ENCODE data around the gene GOLPH3. TPM values are rescaled to one million over a fixed set of nuclear protein-coding genes. Genes with fewer than 3 reads are reported as not detected.

GOLPH3 gene
- total RNA-seq, 1 donor from 2014 or later: 80.5 TPM

DNA sequence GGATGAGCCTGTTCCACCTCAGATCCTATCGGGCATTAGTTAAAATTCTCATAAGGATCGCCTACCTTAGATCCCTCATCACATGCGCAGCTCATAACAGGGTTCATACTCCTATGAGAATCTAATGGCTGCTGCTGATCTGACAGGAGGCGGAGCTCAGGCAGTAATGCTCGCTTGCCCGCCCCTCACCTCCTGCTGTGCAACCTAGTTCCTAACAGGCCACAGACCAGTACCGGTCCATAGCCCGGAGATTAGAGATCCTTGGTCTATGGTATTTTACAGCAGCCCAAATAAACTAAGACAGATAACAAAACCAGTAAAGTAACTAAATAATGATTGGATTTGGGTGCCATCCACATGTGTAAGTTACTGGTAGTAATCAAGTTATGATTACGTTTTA, 17.5 kb downstream of the GOLPH3 start:
- no peak overlapping the region for H3K27ac Mint-ChIP-seq
- peaks cover 100% of the 10 kb centered on the region for H3K79me2 ChIP-seq (ENCODE audit: low read depth)
- no peak overlapping the region for H3K4me3 ChIP-seq
- H3K4me3 Mint-ChIP-seq: no peak overlapping the region
- H3K36me3 Mint-ChIP-seq: peaks cover 36% of the 10 kb centered on the region
- peaks cover 23% of the 10 kb centered on the region for H3K9me3 Mint-ChIP-seq
- no peaks in the 10 kb centered on the region for H3K4me1 Mint-ChIP-seq
- TF ChIP-seq, protein P1, sequence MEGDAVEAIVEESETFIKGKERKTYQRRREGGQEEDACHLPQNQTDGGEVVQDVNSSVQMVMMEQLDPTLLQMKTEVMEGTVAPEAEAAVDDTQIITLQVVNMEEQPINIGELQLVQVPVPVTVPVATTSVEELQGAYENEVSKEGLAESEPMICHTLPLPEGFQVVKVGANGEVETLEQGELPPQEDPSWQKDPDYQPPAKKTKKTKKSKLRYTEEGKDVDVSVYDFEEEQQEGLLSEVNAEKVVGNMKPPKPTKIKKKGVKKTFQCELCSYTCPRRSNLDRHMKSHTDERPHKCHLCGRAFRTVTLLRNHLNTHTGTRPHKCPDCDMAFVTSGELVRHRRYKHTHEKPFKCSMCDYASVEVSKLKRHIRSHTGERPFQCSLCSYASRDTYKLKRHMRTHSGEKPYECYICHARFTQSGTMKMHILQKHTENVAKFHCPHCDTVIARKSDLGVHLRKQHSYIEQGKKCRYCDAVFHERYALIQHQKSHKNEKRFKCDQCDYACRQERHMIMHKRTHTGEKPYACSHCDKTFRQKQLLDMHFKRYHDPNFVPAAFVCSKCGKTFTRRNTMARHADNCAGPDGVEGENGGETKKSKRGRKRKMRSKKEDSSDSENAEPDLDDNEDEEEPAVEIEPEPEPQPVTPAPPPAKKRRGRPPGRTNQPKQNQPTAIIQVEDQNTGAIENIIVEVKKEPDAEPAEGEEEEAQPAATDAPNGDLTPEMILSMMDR (IDR thresholded peaks at IDR 0.05): no peak
- no peak for TF ChIP-seq EZH2 (IDR thresholded peaks at IDR 0.05)
- TF ChIP-seq EZH2phosphoT487 (IDR thresholded peaks at IDR 0.05): no peak
- H3K4me1 ChIP-seq: peaks cover 24% of the 10 kb centered on the region
- H3K9me3 ChIP-seq (ENCODE audit: low read depth): no peaks in the 10 kb centered on the region
- H3K9ac ChIP-seq: no peak overlapping the region
- H3K36me3 ChIP-seq: peaks cover 5% of the 10 kb centered on the region
- H4K20me1 ChIP-seq (ENCODE audit: low read depth): peaks cover 84% of the 10 kb centered on the region
- peak overlapping the region; percentile 6 for H3K4me2 ChIP-seq
- no peaks in the 10 kb centered on the region for H3K27me3 ChIP-seq
- DNase-seq (ENCODE audit: low spot score): peak; percentile 25
- H3K27me3 Mint-ChIP-seq (ENCODE audit: insufficient read depth, low read depth): peaks cover 2% of the 10 kb centered on the region
- H2AFZ ChIP-seq (replicated peaks): no peak overlapping the region
- H3F3A ChIP-seq (ENCODE audit: low read depth): peaks cover 14% of the 10 kb centered on the region
- no peak overlapping the region for H3K27ac ChIP-seq

GRCh38 chr5:32155211-32155610, 18.9 kb downstream of the GOLPH3 start:
- Histone ChIP-seq H3K9me3 (ENCODE audit: low read depth) (no peaks in the 10 kb centered on the region), H3K27ac (no peak overlapping the region), H3K4me2 (no peak overlapping the region), H3F3A (ENCODE audit: low read depth) (peaks cover 14% of the 10 kb centered on the region), H3K27me3 (no peaks in the 10 kb centered on the region), H3K9ac (no peak overlapping the region), H3K79me2 (ENCODE audit: low read depth) (peaks cover 100% of the 10 kb centered on the region), H3K36me3 (peaks cover 5% of the 10 kb centered on the region), H2AFZ (replicated peaks) (no peak overlapping the region), H4K20me1 (ENCODE audit: low read depth) (peaks cover 90% of the 10 kb centered on the region), H3K4me3 (no peak overlapping the region), H3K4me1 (peaks cover 24% of the 10 kb centered on the region)
- no peak for DNase-seq (ENCODE audit: low spot score)
- Mint-ChIP-seq H3K9me3 (peaks cover 25% of the 10 kb centered on the region), H3K36me3 (peaks cover 32% of the 10 kb centered on the region), H3K27ac (no peak overlapping the region), H3K4me1 (no peaks in the 10 kb centered on the region), H3K4me3 (no peak overlapping the region), H3K27me3 (ENCODE audit: insufficient read depth, low read depth) (no peaks in the 10 kb centered on the region)
- TF ChIP-seq EZH2phosphoT487 (IDR thresholded peaks at IDR 0.05) (no peak), EZH2 (IDR thresholded peaks at IDR 0.05) (no peak)
- TF ChIP-seq, protein P1 (IDR thresholded peaks at IDR 0.05): no peak

- H3K36me3 ChIP-seq: peaks cover 5% of the 10 kb centered on the region
- no peak for DNase-seq (ENCODE audit: low spot score)
- no peaks in the 10 kb centered on the region for H3K27me3 Mint-ChIP-seq (ENCODE audit: insufficient read depth, low read depth)
- H3K4me2 ChIP-seq: no peak overlapping the region
- H3F3A ChIP-seq (ENCODE audit: low read depth): peaks cover 7% of the 10 kb centered on the region
- H3K4me1 Mint-ChIP-seq: no peaks in the 10 kb centered on the region
- no peaks in the 10 kb centered on the region for H3K9me3 ChIP-seq (ENCODE audit: low read depth)
- H3K9ac ChIP-seq: no peak overlapping the region
- H3K79me2 ChIP-seq (ENCODE audit: low read depth): peaks cover 100% of the 10 kb centered on the region
- H3K36me3 Mint-ChIP-seq: peaks cover 36% of the 10 kb centered on the region
- no peak overlapping the region for H3K4me3 Mint-ChIP-seq
- no peak for TF ChIP-seq EZH2phosphoT487 (IDR thresholded peaks at IDR 0.05)
- TF ChIP-seq, protein P1 (IDR thresholded peaks at IDR 0.05): no peak
- no peak for TF ChIP-seq EZH2 (IDR thresholded peaks at IDR 0.05)
- peaks cover 26% of the 10 kb centered on the region for H3K9me3 Mint-ChIP-seq
- H3K4me1 ChIP-seq: peaks cover 18% of the 10 kb centered on the region
- H4K20me1 ChIP-seq (ENCODE audit: low read depth): peaks cover 85% of the 10 kb centered on the region
- H3K4me3 ChIP-seq: no peak overlapping the region
- no peak overlapping the region for H2AFZ ChIP-seq (replicated peaks)
- no peak overlapping the region for H3K27ac Mint-ChIP-seq
- H3K27me3 ChIP-seq: no peaks in the 10 kb centered on the region
- H3K27ac ChIP-seq: no peak overlapping the region
Observed at GRCh38 chr5:32153723-32154122, 20.4 kb downstream of the GOLPH3 start.
